Activated CD8-positive, alpha-beta T cell treated with anti-CD3 and anti-CD28 coated beads for 36 hours (primary cell): ENCODE results near the gene TMEM184B. TPM values are rescaled to one million over a fixed set of nuclear protein-coding genes. Genes with fewer than 3 reads are reported as not detected.

ENCODE experiments used
- ATAC-seq: fragments of 200-7000 bp; cut with Tn5 transposase; one replicate; pipeline ENCODE4 v1.10.0; 2021; ENCODE audit warnings: mild to moderate bottlenecking, moderate library complexity
- CTCF ChIA-PET: fragments of 350-600 bp; sonication (Branson Sonifier 250); formaldehyde crosslinking; loops from one replicate; lab custom pipeline; 2021; ENCODE audit warnings: antibody characterized with exemption; lab: Charles Lee
- POLR2A ChIA-PET: fragments of 350-600 bp; sonication (Branson Sonifier 250); formaldehyde crosslinking; loops from one replicate; lab custom pipeline; 2021; ENCODE audit warnings: antibody characterized with exemption; lab: Charles Lee
- DNase-seq: peaks from one replicate; pipeline ENCODE4 v3.0.0-alpha.2; 2020
- H3K27ac Mint-ChIP-seq: one replicate; pipeline ENCODE4 v1.8.0; 2021; ENCODE audit warnings: mild to moderate bottlenecking, mixed read lengths
- H3K27me3 Mint-ChIP-seq: one replicate; pipeline ENCODE4 v1.8.0; 2021; ENCODE audit warnings: mixed read lengths
- H3K36me3 Mint-ChIP-seq: one replicate; pipeline ENCODE4 v1.8.0; 2021; ENCODE audit warnings: low read depth, mixed read lengths
- H3K4me1 Mint-ChIP-seq: one replicate; pipeline ENCODE4 v1.8.0; 2021; ENCODE audit warnings: low read depth, mixed read lengths
- H3K4me3 Mint-ChIP-seq: one replicate; pipeline ENCODE4 v1.8.0; 2021; ENCODE audit warnings: mild to moderate bottlenecking, moderate library complexity, mixed read lengths
- H3K9me3 Mint-ChIP-seq: one replicate; pipeline ENCODE4 v1.8.0; 2021; ENCODE audit warnings: mixed read lengths
- intact Hi-C: fragments of 100-400 bp; cut with micrococcal nuclease; formaldehyde crosslinking; loops from one replicate; pipeline ENCODE4 v1.10.0; 2022
- total RNA-seq, 2 experiments: library from RNA; stranded (reverse); gene quantifications; one replicate each; pipeline ENCODE4 v1.2.3, GENCODE V29; 2021
- TF ChIP-seq, protein P1 (sequence below): fragments of 200-600 bp; IDR thresholded peaks from one replicate; pipeline ENCODE4 v1.8.0; 2022; ENCODE audit warnings: antibody characterized with exemption, mild to moderate bottlenecking

Gene TMEM184B
- total RNA-seq, 2 experiments from 2014 or later: 15.7 to 16.8 TPM

DNA sequence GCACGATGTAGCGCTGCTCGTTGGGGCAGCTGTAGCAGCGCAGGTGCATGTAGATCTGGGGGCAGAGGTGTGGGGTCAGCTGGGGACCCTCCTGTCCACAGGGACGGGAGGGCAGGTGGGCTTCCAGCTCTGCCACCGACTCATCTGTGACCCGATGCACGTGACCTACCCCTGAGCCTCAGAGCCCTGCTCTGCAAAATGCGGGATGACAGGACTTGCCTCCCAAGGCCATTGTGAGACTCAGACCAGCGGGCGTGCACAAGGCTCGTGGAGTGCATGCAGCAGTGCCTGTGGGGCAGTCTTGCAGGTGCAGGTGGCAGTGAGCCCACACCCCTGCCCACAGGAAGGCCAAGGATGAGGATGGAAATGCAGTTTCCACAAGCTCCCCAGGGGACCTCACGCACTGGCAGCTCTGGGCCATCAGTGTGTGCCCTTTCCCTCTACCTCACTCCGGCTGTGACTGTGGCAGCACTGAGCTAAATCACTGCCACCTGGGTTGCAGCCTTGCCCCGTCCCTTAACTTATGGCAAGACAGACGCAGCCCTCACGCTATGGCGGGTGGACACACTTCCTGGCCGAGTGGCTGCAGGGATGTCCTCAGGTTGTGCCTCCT lies 26.7 kb downstream of the TMEM184B start:
- intact Hi-C loops: no loop called here
- TF ChIP-seq, protein P1, sequence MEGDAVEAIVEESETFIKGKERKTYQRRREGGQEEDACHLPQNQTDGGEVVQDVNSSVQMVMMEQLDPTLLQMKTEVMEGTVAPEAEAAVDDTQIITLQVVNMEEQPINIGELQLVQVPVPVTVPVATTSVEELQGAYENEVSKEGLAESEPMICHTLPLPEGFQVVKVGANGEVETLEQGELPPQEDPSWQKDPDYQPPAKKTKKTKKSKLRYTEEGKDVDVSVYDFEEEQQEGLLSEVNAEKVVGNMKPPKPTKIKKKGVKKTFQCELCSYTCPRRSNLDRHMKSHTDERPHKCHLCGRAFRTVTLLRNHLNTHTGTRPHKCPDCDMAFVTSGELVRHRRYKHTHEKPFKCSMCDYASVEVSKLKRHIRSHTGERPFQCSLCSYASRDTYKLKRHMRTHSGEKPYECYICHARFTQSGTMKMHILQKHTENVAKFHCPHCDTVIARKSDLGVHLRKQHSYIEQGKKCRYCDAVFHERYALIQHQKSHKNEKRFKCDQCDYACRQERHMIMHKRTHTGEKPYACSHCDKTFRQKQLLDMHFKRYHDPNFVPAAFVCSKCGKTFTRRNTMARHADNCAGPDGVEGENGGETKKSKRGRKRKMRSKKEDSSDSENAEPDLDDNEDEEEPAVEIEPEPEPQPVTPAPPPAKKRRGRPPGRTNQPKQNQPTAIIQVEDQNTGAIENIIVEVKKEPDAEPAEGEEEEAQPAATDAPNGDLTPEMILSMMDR: no peak
- Mint-ChIP-seq H3K4me3 (no peak overlapping the region), H3K4me1 (no peaks in the 10 kb centered on the region), H3K36me3 (peaks cover 2% of the 10 kb centered on the region), H3K27me3 (no peaks in the 10 kb centered on the region), H3K9me3 (no peaks in the 10 kb centered on the region), H3K27ac (no peak overlapping the region)
- ATAC-seq (no peak), DNase-seq (no peak)
- ChIA-PET POLR2A (no interaction called here), CTCF (no interaction called here)

- Mint-ChIP-seq H3K27ac (no peak overlapping the region), H3K4me1 (no peaks in the 10 kb centered on the region), H3K36me3 (no peaks in the 10 kb centered on the region), H3K27me3 (no peaks in the 10 kb centered on the region), H3K4me3 (no peak overlapping the region), H3K9me3 (no peaks in the 10 kb centered on the region)
- DNase-seq (no peak), ATAC-seq (no peak)
- ChIA-PET POLR2A (no interaction called here), CTCF (no interaction called here)
- TF ChIP-seq, protein P1: no peak
- intact Hi-C loops: no loop called here
These were observed 28.7 kb downstream of the TMEM184B start for GRCh38 chr22:38244106-38244505.

- ChIA-PET POLR2A (no interaction called here), CTCF (no interaction called here)
- Mint-ChIP-seq H3K36me3 (no peaks in the 10 kb centered on the region), H3K27ac (no peak overlapping the region), H3K4me1 (no peaks in the 10 kb centered on the region), H3K9me3 (no peaks in the 10 kb centered on the region), H3K4me3 (no peak overlapping the region), H3K27me3 (no peaks in the 10 kb centered on the region)
- TF ChIP-seq, protein P1: no peak
- ATAC-seq (no peak), DNase-seq (no peak)
- intact Hi-C loops: no loop called here
These were observed 29.6 kb downstream of the TMEM184B start for GRCh38 chr22:38243007-38243765.

DNA sequence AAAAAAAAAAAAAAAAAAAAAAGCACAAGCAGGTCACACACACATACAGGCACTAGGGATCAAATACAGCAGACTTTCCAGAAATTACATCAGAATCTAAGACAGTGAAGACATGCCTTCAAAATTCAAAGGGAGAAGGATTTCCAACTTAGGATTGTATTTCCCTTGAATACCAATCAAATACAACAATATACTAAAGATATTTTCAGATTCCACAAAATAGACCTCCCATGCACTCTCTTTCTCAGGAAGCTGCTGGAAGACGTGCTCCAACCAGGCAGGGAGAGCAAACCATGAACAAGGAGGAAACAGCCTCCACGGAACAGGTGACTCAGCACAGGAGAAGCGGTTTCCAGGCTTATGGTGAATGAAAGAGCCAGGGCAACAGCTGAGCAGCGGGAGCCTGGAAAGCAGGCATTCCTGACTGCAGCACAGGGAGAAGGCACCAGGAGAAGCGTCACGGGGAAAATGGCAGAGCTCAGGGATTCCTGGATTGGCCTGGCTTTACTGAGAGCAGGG lies 32.0 kb downstream of the TMEM184B start:
- Mint-ChIP-seq H3K36me3 (no peaks in the 10 kb centered on the region), H3K27ac (no peak overlapping the region), H3K4me3 (no peak overlapping the region), H3K9me3 (no peaks in the 10 kb centered on the region), H3K4me1 (no peaks in the 10 kb centered on the region), H3K27me3 (no peaks in the 10 kb centered on the region)
- intact Hi-C loops: no loop called here
- ATAC-seq (no peak), DNase-seq (no peak)
- TF ChIP-seq, protein P1: no peak
- CTCF ChIA-PET: no interaction called here
- POLR2A ChIA-PET: no interaction called here

DNA sequence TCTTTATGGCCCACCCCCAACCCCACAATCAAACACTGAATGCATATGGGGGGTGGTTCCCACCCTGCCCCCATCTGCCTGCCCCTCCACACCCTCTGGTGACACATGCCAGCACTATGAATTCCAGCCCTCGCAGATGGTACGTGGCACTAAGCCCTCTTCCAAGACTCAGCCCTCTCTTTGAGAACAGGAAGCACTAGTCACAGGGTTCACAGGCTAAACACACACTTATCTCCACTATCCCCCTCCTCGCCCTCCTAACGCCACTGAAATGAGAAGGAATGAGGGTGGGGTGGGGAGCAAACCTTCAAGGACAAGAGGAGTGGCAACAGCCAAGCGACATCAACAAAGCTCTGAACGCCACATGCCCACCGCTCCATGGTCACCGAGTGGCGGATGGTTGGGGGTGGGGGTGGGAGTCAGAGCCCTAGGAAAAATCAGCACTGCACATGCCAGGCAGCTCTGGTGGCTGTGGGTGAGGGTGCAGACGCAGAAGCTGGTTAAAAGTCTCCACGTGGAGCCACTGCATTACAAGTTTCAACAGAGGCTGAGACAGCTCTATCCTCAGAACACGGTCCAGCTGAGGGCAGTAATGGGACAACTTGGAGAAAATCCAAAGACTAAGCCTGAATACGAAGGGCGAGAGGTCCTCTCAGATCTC lies 33.6 kb downstream of the TMEM184B start:
- Mint-ChIP-seq H3K27ac (no peak overlapping the region), H3K9me3 (no peaks in the 10 kb centered on the region), H3K4me3 (no peak overlapping the region), H3K27me3 (no peaks in the 10 kb centered on the region), H3K4me1 (no peaks in the 10 kb centered on the region), H3K36me3 (no peaks in the 10 kb centered on the region)
- DNase-seq (no peak), ATAC-seq (no peak)
- intact Hi-C loops: no loop called here
- TF ChIP-seq, protein P1: no peak
- ChIA-PET POLR2A (no interaction called here), CTCF (no interaction called here)
